HCT116 (cell line): Measurements from ENCODE around the gene FDXACB1. TPM values are rescaled to one million over a fixed set of nuclear protein-coding genes. Genes with fewer than 3 reads are reported as not detected.

ENCODE experiments used
- ATAC-seq: fragments of 200-7000 bp; cut with Tn5 transposase; 2 replicates; pipeline ENCODE4 v1.9.1; 2020; ENCODE audit warnings: mild to moderate bottlenecking, moderate library complexity
- Bru-seq: library from RNA; stranded (reverse); fragments of 400-500 nt; gene quantifications from one replicate; lab custom pipeline; 2021; lab: Mats Ljungman, UMichigan
- BruChase-seq, 2 experiments: library from RNA; stranded (reverse); fragments of 400-500 nt; gene quantifications; one replicate each; lab custom pipeline; 2021; lab: Mats Ljungman, UMichigan
- BruUV-seq: library from RNA; stranded (reverse); fragments of 400-500 nt; replicated peaks from 2 replicates; lab custom pipeline; 2021; lab: Mats Ljungman, UMichigan
- CTCF ChIA-PET: fragments of 300-600 bp; sonication (Branson Sonifier 250); formaldehyde crosslinking; loops from one replicate; lab custom pipeline; 2021; ENCODE audit warnings: antibody characterized with exemption; lab: Charles Lee
- POLR2A ChIA-PET: fragments of 300-600, 350-600 bp; sonication (Branson Sonifier 250); formaldehyde crosslinking; loops from one replicate; lab custom pipeline; 2021; ENCODE audit warnings: antibody characterized with exemption; lab: Charles Lee
- RAD21 ChIA-PET, 2 experiments: fragments of 300-600 bp; sonication (Branson Sonifier 250); formaldehyde crosslinking; loops; one replicate each; lab custom pipeline; 2023; ENCODE audit warnings: low total read pairs in 2 of 2; ENCODE audit not compliant: uncharacterized antibody in 2 of 2, unreplicated experiment in 2 of 2, low non-redundant PET in 1 of 2; lab: Charles Lee
- DNase-seq: peaks from one replicate; pipeline ENCODE4 v3.0.0-alpha.2; 2010; ENCODE audit warnings: low read depth, low spot score
- H2AFZ ChIP-seq: fragments of 200-600 bp; shearing (Covaris generic), sonication (generic); 2 replicates; pipeline ENCODE4 v1.6.1; 2017; ENCODE audit warnings: low read depth, mixed run types, mixed read lengths, antibody characterized with exemption, low read length; ENCODE audit not compliant: poor library complexity, severe bottlenecking
- H3K27ac ChIP-seq: 2 replicates; pipeline ENCODE4 v1.5.1; 2012; ENCODE audit warnings: low read depth, low read length
- H3K27me3 ChIP-seq: fragments of 200-600 bp; sonication (generic); 2 replicates; pipeline ENCODE4 v1.6.1; 2016; ENCODE audit warnings: mixed run types, low read length, mixed read lengths; ENCODE audit not compliant: insufficient read depth
- H3K36me3 ChIP-seq, 2 experiments: fragments of 200-500 bp in 1 of 2; fragments of 200-600 bp in 1 of 2; sonication (Bioruptor generic) in 1 of 2; sonication (generic) in 1 of 2; 2 replicates each; pipeline versions ENCODE4 v1.5.1 to v1.6.1; 2014 to 2016; ENCODE audit warnings: low read length in 2 of 2, inconsistent platforms in 1 of 2, mixed read lengths in 1 of 2, mixed run types in 1 of 2; ENCODE audit not compliant: insufficient read depth in 2 of 2, control insufficient read depth in 1 of 2
- H3K4me1 ChIP-seq, 2 experiments: fragments of 200-600 bp in 1 of 2; sonication (generic) in 1 of 2; 2 replicates each; pipeline versions ENCODE4 v1.5.1 to v1.6.1; 2012 to 2017; ENCODE audit warnings: low read length in 2 of 2, inconsistent platforms in 1 of 2, mild to moderate bottlenecking in 1 of 2, mixed read lengths in 1 of 2, mixed run types in 1 of 2, moderate library complexity in 1 of 2; ENCODE audit not compliant: insufficient read depth in 2 of 2, control insufficient read depth in 1 of 2
- H3K4me2 ChIP-seq: fragments of 200-600 bp; sonication (generic); 2 replicates; pipeline ENCODE4 v1.6.1; 2017; ENCODE audit warnings: mixed run types, low read length, mixed read lengths
- H3K4me3 ChIP-seq, 2 experiments: fragments of 200-600 bp in 1 of 2; sonication (generic) in 1 of 2; replicated peaks in 1 of 2; 2 replicates each; pipeline ENCODE4 v1.5.1; 2011 to 2016; ENCODE audit warnings: low read length in 2 of 2, control low read depth in 1 of 2, low read depth in 1 of 2, mild to moderate bottlenecking in 1 of 2, mixed read lengths in 1 of 2, mixed run types in 1 of 2
- H3K79me2 ChIP-seq: fragments of 200-600 bp; sonication (generic); 2 replicates; pipeline ENCODE4 v1.6.1; 2017; ENCODE audit warnings: mild to moderate bottlenecking, mixed run types, low read length, moderate library complexity, mixed read lengths; ENCODE audit not compliant: insufficient read depth
- H3K9ac ChIP-seq: fragments of 200-600 bp; sonication (generic); 2 replicates; pipeline ENCODE4 v1.6.1; 2016; ENCODE audit warnings: low read length, mixed read lengths
- H3K9me2 ChIP-seq: fragments of 200-600 bp; sonication (generic), shearing (Covaris generic); 2 replicates; pipeline ENCODE4 v1.6.1; 2017; ENCODE audit warnings: mixed run types, mild to moderate bottlenecking, moderate library complexity; ENCODE audit not compliant: insufficient read depth
- H3K9me3 ChIP-seq, 2 experiments: fragments of 200-500 bp in 1 of 2; fragments of 200-600 bp in 1 of 2; sonication (Bioruptor generic) in 1 of 2; sonication (generic) in 1 of 2; 2 replicates each; pipeline ENCODE4 v1.6.1; 2014 to 2017; ENCODE audit warnings: low read length in 2 of 2, mixed read lengths in 2 of 2, inconsistent platforms in 1 of 2, low read depth in 1 of 2, mild to moderate bottlenecking in 1 of 2, mixed run types in 1 of 2, moderate library complexity in 1 of 2; ENCODE audit not compliant: control insufficient read depth in 1 of 2, insufficient read depth in 1 of 2
- H4K20me1 ChIP-seq: fragments of 200-600 bp; sonication (generic), shearing (Covaris generic); 2 replicates; pipeline ENCODE4 v1.6.1; 2017; ENCODE audit warnings: mixed run types, mild to moderate bottlenecking, moderate library complexity; ENCODE audit not compliant: insufficient read depth
- CBX3 ChIP-seq: IDR thresholded peaks from 2 replicates; pipeline ENCODE4 v1.6.1; 2012; ENCODE audit warnings: low read depth
- EGR1 ChIP-seq: IDR thresholded peaks from 2 replicates; pipeline ENCODE4 v1.6.1; 2012; ENCODE audit warnings: low read depth
- ELF1 ChIP-seq: IDR thresholded peaks from 2 replicates; pipeline ENCODE4 v1.6.1; 2012; ENCODE audit warnings: low read depth, borderline replicate concordance
- EZH2 ChIP-seq: fragments of 200-600 bp; sonication (generic); IDR thresholded peaks from 2 replicates; pipeline ENCODE4 v1.6.1; 2017; ENCODE audit warnings: antibody characterized with exemption, mixed run types
- EZH2phosphoT487 ChIP-seq: fragments of 200-600 bp; IDR thresholded peaks from 2 replicates; pipeline ENCODE4 v1.6.1; 2018; ENCODE audit warnings: antibody characterized with exemption, borderline replicate concordance
- FOSL1 ChIP-seq: IDR thresholded peaks from 2 replicates; pipeline ENCODE4 v1.6.1; 2012; ENCODE audit warnings: low read depth
- JUND ChIP-seq: IDR thresholded peaks from 2 replicates; pipeline ENCODE4 v1.6.1; 2012
- POLR2A ChIP-seq: IDR thresholded peaks from 2 replicates; pipeline ENCODE4 v1.7.0; 2011; ENCODE audit warnings: borderline replicate concordance; ENCODE audit not compliant: insufficient read depth, insufficient read length; ENCODE audit errors: extremely low read depth
- POLR2AphosphoS5 ChIP-seq: IDR thresholded peaks from 2 replicates; pipeline ENCODE4 v1.6.1; 2011; ENCODE audit warnings: mild to moderate bottlenecking, low read depth, low read length, moderate library complexity
- RAD21 ChIP-seq: IDR thresholded peaks from 2 replicates; pipeline ENCODE4 v1.6.1; 2012; ENCODE audit warnings: low read depth, mild to moderate bottlenecking
- REST ChIP-seq: IDR thresholded peaks from 2 replicates; pipeline ENCODE4 v1.6.1; 2012; ENCODE audit warnings: low read depth
- SIN3A ChIP-seq: IDR thresholded peaks from 2 replicates; pipeline ENCODE4 v1.6.1; 2012; ENCODE audit warnings: low read depth
- SP1 ChIP-seq: IDR thresholded peaks from 2 replicates; pipeline ENCODE4 v1.6.1; 2012; ENCODE audit warnings: low read depth
- TCF7L2 ChIP-seq: IDR thresholded peaks from 2 replicates; pipeline ENCODE4 v1.7.0; 2011; ENCODE audit warnings: borderline replicate concordance, inconsistent platforms; ENCODE audit not compliant: insufficient read depth, insufficient read length; ENCODE audit errors: extremely low read depth
- YY1 ChIP-seq: IDR thresholded peaks from 2 replicates; pipeline ENCODE4 v1.6.1; 2011; ENCODE audit warnings: low read length, low read depth, moderate library complexity, mild to moderate bottlenecking; ENCODE audit not compliant: insufficient replicate concordance; ENCODE audit errors: extremely low read depth
- ZFX ChIP-seq: fragments of 450-650 bp; IDR thresholded peaks from 2 replicates; pipeline ENCODE4 v1.6.1; 2017
- intact Hi-C: fragments of 100-400 bp; cut with micrococcal nuclease; formaldehyde crosslinking; loops from 2 replicates; pipeline ENCODE4 v1.10.0; 2022
- long read RNA-seq: library from polyadenylated mRNA; unstranded; transcript quantifications from one replicate; pipeline ENCODE4 v2.0.0, GENCODE V29; 2021; ENCODE audit not compliant: unreplicated experiment
- polyA plus RNA-seq: library from polyadenylated mRNA; unstranded; fragments of >200 nt; gene quantifications from 2 replicates; pipeline ENCODE4 v1.2.1, GENCODE V29; 2012; ENCODE audit warnings: missing spikeins
- total RNA-seq: library from RNA; stranded (reverse); gene quantifications from one replicate; pipeline ENCODE4 v1.2.1, GENCODE V29; 2021; ENCODE audit not compliant: unreplicated experiment
- TF ChIP-seq, protein P1 (sequence below), 3 experiments: fragments of 200-600 bp in 1 of 3; sonication (generic) in 1 of 3; IDR thresholded peaks in 2 of 3; conservative IDR thresholded peaks in 1 of 3; 2 replicates each; pipeline ENCODE4 v1.5.1; 2012 to 2017; ENCODE audit warnings: low read depth in 2 of 3, low read length in 2 of 3, antibody characterized with exemption in 1 of 3, borderline replicate concordance in 1 of 3, control low read depth in 1 of 3, mild to moderate bottlenecking in 1 of 3, mixed read lengths in 1 of 3, mixed run types in 1 of 3, moderate library complexity in 1 of 3; ENCODE audit not compliant: insufficient read depth in 1 of 3

FDXACB1 gene, protein sequence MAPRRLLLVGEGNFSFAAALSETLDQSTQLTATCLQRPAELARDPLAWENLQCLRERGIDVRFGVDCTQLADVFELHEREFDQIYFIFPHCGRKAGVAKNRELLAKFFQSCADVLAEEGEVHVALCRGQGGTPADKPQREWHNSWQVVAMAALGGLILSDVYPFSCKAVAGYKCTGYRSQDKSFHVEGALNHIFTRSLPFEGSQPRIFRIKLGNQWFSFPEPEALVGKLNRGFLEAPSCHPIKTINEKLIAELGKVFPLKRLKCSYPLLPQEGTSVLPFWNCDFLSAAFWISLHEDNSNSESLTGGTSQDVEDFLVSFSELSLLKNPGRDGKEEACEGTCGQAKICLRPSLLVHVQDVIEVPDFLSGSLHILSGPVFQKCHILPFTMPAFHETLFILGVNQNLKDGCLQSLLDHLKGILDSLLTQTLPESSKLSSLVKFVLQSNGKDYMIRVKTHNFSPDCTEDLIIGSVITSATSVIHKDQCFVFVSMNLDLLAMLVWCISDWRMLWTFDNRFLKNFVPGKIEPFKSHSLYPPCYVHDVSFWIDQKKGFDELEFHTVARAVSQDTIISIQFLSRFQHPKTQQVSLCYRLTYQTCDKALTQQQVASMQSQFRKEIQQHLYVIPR
- total RNA-seq (3.8 TPM), Bru-seq, nascent RNA (percentile 62 among the genes with signal in this experiment), BruChase-seq, experiment 1, labeled RNA remaining after a 6-hour chase (percentile 60 among the genes with signal in this experiment), BruChase-seq, experiment 2, labeled RNA remaining after a 2-hour chase (percentile 83 among the genes with signal in this experiment)
- polyA plus RNA-seq, result 1.1 and 1.3 TPM in 2 replicates
- long read RNA-seq, transcript FDXACB1-201 (5 exons, 2,789 nt), result major isoform, 7 of 9 reads
- long read RNA-seq, partial matches to known transcripts, result 0 of 9 reads
- long read RNA-seq, other reads (novel, unspliced or antisense), result 1 of 9 reads

DNA sequence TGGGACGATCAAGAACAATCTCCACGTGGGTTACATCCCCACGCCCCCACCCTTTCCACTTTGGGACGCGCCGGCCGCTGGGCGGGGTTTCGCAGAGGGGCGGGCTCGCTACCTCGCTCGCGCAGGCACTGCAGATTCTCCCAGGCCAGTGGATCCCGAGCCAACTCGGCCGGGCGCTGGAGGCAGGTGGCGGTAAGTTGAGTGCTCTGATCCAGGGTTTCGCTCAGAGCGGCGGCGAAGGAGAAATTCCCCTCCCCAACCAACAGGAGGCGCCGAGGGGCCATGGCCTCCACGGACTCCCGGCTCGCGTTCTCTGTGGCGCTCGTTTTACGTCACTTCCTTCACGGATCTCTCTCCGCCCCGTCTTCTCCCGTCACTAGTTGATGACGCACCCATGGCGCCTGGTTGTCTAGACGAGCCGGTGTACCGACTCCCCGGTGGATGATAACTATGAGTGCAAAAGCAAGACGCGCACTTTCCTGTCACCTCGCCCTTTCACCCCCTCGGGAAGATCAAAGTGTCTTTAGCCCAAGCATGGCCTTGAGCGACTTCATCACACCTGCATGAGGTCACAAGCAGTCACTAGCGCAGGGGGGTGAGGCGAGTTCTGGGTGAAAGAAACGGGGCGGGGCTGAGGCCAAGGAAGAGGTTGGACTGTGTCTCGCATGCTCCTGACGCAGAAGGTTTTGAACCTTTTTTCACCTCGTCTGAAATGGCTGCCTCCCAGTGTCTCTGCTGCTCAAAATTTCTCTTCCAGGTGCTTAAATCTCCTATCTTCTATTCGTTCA is at the start of gene FDXACB1, which contains the start of gene CFAP68:
TSS of gene FDXACB1 (minus strand) at position 317 of the 788 bp plus-strand sequence. CDS start at position 284, 33 bp downstream.
TSS of gene CFAP68 (plus strand) at position 693 of the 788 bp plus-strand sequence. CDS start at position 713, 20 bp downstream.
- Histone ChIP-seq H3K9me3 (no peaks in the 10 kb centered on the region), H3K27me3 (no peaks in the 10 kb centered on the region), H3K4me1 (peaks cover 3 to 15% of the 10 kb centered on the region in 2 experiments; a peak in 3 of 4 replicates), H3K4me3 (peak within 1 kb of the TSS; percentile 83 to 91), H3K4me2 (peak within 1 kb of the TSS; percentile 90), H4K20me1 (no peaks in the 10 kb centered on the region), H3K27ac (peak within 1 kb of the TSS; percentile 65), H2AFZ (peak within 1 kb of the TSS; percentile 88), H3K79me2 (0 out of 2 replicates have a peak, but pooled peaks cover 4% of the 10 kb centered on the region), H3K36me3 (peaks cover 0 to 9% of the 10 kb centered on the region in 2 experiments; a peak in 1 of 4 replicates), H3K9me2 (no peaks in the 10 kb centered on the region), H3K9ac (peak within 1 kb of the TSS; percentile 86)
- DNase-seq, result peak; percentile 98
- peak; percentile 85 for ATAC-seq
- CTCF ChIA-PET, result interaction anchor here (1.2 kb wide), 1 partner anchor 103 kb away, joined by 4 read pairs; no protein-coding TSS in a partner anchor
- intact Hi-C loops, result loop anchor here (1.0 to 5.0 kb wide), 3 partner anchors 103 to 283 kb away; partner anchors contain the start of genes IL18, SDHD and TIMM8B
- BruUV-seq, result no TSS peak
- POLR2A ChIA-PET, result no interaction called here
- RAD21 ChIA-PET, result no interaction called here
- TF ChIP-seq POLR2AphosphoS5, result peak; percentile 79
- TF ChIP-seq RAD21, result peak; percentile 91
- TF ChIP-seq EGR1, result no peak
- no peak for TF ChIP-seq REST
- peak; percentile 82 for TF ChIP-seq CBX3
- TF ChIP-seq EZH2, result no peak
- TF ChIP-seq ELF1, result no peak
- no peak; the same call in 1 of the 2 replicates for TF ChIP-seq JUND
- peak; percentile 74 for TF ChIP-seq POLR2A
- peak; percentile 73 for TF ChIP-seq YY1
- TF ChIP-seq FOSL1, result no peak
- TF ChIP-seq TCF7L2, result peak; percentile 92
- TF ChIP-seq, protein P1, sequence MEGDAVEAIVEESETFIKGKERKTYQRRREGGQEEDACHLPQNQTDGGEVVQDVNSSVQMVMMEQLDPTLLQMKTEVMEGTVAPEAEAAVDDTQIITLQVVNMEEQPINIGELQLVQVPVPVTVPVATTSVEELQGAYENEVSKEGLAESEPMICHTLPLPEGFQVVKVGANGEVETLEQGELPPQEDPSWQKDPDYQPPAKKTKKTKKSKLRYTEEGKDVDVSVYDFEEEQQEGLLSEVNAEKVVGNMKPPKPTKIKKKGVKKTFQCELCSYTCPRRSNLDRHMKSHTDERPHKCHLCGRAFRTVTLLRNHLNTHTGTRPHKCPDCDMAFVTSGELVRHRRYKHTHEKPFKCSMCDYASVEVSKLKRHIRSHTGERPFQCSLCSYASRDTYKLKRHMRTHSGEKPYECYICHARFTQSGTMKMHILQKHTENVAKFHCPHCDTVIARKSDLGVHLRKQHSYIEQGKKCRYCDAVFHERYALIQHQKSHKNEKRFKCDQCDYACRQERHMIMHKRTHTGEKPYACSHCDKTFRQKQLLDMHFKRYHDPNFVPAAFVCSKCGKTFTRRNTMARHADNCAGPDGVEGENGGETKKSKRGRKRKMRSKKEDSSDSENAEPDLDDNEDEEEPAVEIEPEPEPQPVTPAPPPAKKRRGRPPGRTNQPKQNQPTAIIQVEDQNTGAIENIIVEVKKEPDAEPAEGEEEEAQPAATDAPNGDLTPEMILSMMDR (IDR thresholded peaks at IDR 0.05 in 2 of 3, conservative IDR thresholded peaks at IDR 0.05 in 1 of 3; ENCODE audit: borderline replicate concordance in 1 of 3, insufficient read depth in 1 of 3, low read depth in 2 of 3, low read length in 2 of 3), result peak; percentile 78 to 91 (median 87)
- TF ChIP-seq EZH2phosphoT487, result no peak
- peak; percentile 65 for TF ChIP-seq SIN3A
- no peak; the same call in 1 of the 2 replicates for TF ChIP-seq ZFX
- peak; percentile 86 for TF ChIP-seq SP1
